Kidney epithelial cell (primary cell): Measurements from ENCODE around the gene NQO1. TPM values are rescaled to one million over a fixed set of nuclear protein-coding genes. Genes with fewer than 3 reads are reported as not detected.
"Not testable (repeated sequence)": the region's sequence is repeated elsewhere in the genome, so short reads cannot be mapped to it uniquely, and the experiment has no call there.

Experiments used
- DNase-seq: peaks from one replicate; pipeline ENCODE4 v3.0.0-alpha.2; 2010; ENCODE audit warnings: low read depth
- H3K27me3 ChIP-seq: 2 replicates; pipeline ENCODE4 v1.6.0; 2011; ENCODE audit warnings: low read length; ENCODE audit not compliant: control insufficient read depth, insufficient read depth
- H3K36me3 ChIP-seq: 2 replicates; pipeline ENCODE4 v1.5.1; 2011; ENCODE audit warnings: low read length; ENCODE audit not compliant: control insufficient read depth, insufficient read depth
- H3K4me3 ChIP-seq: 2 replicates; pipeline ENCODE4 v1.5.1; 2011; ENCODE audit warnings: low read depth, mild to moderate bottlenecking, control low read depth, low read length
- CTCF ChIP-seq: IDR thresholded peaks from 2 replicates; pipeline ENCODE4 v1.5.1; 2011; ENCODE audit warnings: mild to moderate bottlenecking, moderate library complexity, low read length, control low read depth, inconsistent platforms; ENCODE audit not compliant: insufficient read depth, poor library complexity, severe bottlenecking
- total RNA-seq: library from RNA; depleted of rRNA; stranded (reverse); fragments of >200 nt; gene quantifications from 2 replicates; pipeline ENCODE4 v1.2.3, GENCODE V29; 2015

NQO1 gene
- total RNA-seq, 1 donor from 2014 or later: 38.7 TPM

GRCh38 chr16:69732101-69732500, 5.7 kb upstream of the NQO1 start:
- no peaks in the 10 kb centered on the region for H3K36me3 ChIP-seq
- H3K27me3 ChIP-seq: no peaks in the 10 kb centered on the region
- TF ChIP-seq CTCF: no peak
- no peak overlapping the region for H3K4me3 ChIP-seq
- no peak for DNase-seq

DNA sequence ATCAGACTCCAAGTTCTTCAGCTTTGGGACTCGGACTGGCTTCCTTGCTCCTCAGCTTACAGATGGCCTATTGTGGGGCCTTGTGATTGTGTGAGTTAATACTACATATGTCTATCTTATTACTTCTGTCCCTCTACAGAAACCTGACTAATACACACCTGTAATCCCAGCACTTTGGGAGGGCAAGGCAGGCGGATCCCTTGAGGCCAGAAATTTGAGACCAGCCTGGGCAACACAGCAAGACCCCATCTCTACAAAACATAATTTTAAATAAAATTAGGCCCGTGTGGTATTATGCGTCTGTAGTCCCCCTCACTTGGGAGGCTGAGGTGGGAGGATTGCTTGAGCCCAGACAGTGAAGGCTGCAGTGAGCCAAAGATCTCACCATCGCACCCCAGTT, 4.9 kb upstream of the NQO1 start:
- H3K4me3 ChIP-seq, H3K36me3 ChIP-seq, DNase-seq, H3K27me3 ChIP-seq: not testable (repeated sequence)

DNA sequence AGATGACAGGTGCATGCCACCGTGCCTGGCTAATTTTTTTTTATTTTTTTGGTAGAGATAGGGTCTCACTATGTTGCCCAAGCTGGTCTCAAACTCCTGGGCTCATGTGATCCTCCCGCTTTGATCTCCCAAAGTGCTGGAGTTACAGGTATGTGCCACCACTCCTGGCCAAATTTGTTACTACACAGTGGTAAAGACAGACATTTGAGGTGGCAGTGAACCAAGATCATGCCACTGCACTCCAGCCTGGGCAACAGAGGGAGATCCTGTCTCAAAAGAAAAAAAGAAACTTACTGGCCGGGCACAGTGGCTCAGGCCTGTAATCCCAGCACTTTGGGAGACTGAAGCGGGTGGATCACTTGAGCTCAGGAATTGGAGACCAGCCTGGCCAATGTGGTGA, 2.7 kb upstream of the NQO1 start:
- not testable (repeated sequence) for H3K4me3 ChIP-seq, H3K36me3 ChIP-seq, DNase-seq, H3K27me3 ChIP-seq

DNA sequence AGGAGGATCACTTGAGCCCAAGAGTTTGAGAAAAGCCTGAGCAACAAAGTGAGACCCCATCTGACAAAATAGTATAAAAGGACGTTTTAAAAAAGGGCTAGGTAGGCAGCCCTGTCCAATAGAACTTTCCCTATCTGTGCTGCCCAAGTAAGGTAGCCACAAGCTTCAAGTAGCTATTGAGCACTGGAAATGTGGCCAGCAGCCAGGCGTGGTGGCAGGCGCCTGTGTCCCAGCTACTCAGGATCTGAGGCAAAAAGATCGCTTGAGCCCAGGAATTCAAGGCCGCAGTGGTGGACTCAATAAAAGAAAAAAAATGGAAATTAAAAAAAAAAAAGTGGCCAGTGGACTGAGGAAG, 1.5 kb upstream of the NQO1 start:
- DNase-seq: no peak
- Histone ChIP-seq H3K36me3 (no peaks in the 10 kb centered on the region), H3K27me3 (no peaks in the 10 kb centered on the region), H3K4me3 (no peak overlapping the region)
- no peak for TF ChIP-seq CTCF

DNA sequence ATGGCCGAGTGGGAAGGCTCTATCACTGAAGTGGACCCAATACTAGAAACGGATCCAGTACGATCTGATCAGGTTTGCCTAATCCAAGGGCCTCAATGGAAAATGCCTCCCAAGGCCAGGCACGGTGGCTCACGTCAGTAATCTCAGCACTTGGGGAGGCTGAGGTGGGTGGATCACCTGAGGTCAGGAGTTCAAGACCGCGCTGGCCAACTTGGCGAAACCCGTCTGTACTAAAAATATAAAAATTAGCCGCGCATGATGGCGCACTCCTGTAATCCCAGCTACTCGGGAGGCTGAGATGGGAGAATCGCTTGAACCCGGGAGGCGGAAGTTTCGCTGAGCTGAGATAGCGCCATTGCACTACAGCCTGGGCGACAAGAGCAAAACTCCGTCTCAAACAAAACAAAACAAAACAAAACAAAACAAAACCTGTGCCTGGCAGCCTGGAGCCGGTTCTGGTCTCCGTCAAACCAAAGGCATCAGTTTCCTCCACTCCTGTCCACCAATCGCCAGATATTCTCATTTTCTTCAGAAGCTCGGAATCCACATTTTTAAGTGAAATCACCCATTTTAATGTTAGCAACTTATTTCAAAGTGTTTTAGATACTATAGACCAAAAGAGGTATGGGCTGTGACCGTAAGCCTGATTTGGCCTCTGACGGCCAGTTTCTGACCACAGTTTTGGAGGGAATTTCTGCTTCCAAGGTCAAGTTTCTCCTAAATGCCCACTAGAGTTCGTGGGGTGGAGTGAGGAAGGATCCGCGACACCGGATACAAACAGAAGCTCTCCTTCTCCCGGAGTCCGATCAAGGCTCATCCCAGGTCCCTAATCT, 664 bp downstream of the NQO1 start:
- Histone ChIP-seq H3K27me3 (no peaks in the 10 kb centered on the region), H3K36me3 (no peaks in the 10 kb centered on the region), H3K4me3 (peak overlapping the region; percentile 47)
- TF ChIP-seq CTCF: no peak
- no peak for DNase-seq

- no peak overlapping the region for H3K4me3 ChIP-seq
- DNase-seq: no peak
- no peaks in the 10 kb centered on the region for H3K27me3 ChIP-seq
- no peaks in the 10 kb centered on the region for H3K36me3 ChIP-seq
- TF ChIP-seq CTCF: no peak
Observed at GRCh38 chr16:69724981-69725479, 1.3 kb downstream of the NQO1 start.

DNA sequence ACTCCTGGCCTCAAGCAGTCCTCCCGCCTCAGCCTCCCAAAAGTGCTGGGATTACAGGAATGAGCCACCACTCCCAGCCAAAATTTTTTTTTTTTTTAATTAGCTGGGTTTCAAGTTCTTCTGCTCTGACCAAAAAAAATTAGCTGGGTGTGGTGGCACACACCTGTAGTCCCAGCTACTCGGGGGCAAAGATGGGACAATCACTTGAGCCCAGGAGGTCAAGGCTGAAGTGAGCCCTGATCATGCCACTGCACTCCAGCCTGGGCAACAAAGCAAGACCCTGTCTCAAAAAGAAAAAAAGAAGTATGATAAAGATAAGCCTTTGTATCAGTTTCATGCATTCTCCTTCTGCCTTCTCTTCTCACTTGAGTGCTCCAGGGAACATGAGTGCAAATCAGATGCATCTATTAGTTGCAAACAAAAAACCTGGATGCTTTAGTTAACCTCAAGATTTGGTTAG, 1.9 kb downstream of the NQO1 start:
- no peaks in the 10 kb centered on the region for H3K27me3 ChIP-seq

More for the DNA sequence above, 1.9 kb downstream of the NQO1 start:
- no peak for DNase-seq
- Histone ChIP-seq H3K36me3 (no peaks in the 10 kb centered on the region), H3K4me3 (no peak overlapping the region)
- no peak for TF ChIP-seq CTCF
